Adrenal gland (tissue), 5 donors: ENCODE measurements around the gene GMDS.

Experiments
- POLR2A ChIP-seq, 2 donors: fragments of 450-650 bp; IDR thresholded peaks; one replicate each; pipeline ENCODE4 v1.6.1; 2017; ENCODE audit warnings: antibody characterized with exemption in 2 of 2, mild to moderate bottlenecking in 2 of 2, moderate library complexity in 1 of 2
- TF ChIP-seq, protein P1 (sequence below), 6 experiments: fragments of 450-650 bp in 4 of 6; fragments of 200-600 bp in 2 of 6; sonication (generic) in 1 of 6; IDR thresholded peaks; 1 replicate in 5 of 6; 2 replicates in 1 of 6; pipeline versions ENCODE4 v1.5.1 to v1.8.0; 2016 to 2021; ENCODE audit warnings: antibody characterized with exemption in 6 of 6, mild to moderate bottlenecking in 2 of 6, moderate library complexity in 1 of 6
- donor health status: DM: no; HTN: no; CAD: no.

DNA sequence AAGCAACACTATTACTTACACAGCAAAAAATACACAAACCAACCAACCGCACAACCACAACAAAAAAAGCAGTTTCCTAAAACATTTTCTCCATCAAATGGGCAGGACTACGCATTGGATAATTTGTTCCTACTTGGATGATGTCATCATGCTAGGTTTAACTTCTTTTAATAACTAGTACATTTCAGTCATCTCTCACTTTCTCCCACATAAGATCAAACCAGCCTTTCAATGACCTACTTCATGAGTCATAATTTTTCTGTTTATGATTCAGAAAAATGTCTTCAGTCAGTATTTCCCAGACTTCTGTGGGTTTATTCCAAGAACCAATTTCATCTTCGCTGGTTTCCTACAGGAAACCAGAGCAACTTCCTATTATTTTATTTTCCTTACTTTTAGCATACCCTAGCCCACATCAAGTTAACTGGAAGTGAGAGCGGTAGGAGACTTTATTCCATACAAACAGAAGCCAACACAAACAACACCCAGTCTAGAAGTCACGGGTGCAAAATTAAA is 134.2 kb downstream of the GMDS start:
- TF ChIP-seq, protein P1, sequence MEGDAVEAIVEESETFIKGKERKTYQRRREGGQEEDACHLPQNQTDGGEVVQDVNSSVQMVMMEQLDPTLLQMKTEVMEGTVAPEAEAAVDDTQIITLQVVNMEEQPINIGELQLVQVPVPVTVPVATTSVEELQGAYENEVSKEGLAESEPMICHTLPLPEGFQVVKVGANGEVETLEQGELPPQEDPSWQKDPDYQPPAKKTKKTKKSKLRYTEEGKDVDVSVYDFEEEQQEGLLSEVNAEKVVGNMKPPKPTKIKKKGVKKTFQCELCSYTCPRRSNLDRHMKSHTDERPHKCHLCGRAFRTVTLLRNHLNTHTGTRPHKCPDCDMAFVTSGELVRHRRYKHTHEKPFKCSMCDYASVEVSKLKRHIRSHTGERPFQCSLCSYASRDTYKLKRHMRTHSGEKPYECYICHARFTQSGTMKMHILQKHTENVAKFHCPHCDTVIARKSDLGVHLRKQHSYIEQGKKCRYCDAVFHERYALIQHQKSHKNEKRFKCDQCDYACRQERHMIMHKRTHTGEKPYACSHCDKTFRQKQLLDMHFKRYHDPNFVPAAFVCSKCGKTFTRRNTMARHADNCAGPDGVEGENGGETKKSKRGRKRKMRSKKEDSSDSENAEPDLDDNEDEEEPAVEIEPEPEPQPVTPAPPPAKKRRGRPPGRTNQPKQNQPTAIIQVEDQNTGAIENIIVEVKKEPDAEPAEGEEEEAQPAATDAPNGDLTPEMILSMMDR (IDR thresholded peaks at IDR 0.05), result no peak
- no peak for TF ChIP-seq POLR2A (IDR thresholded peaks at IDR 0.05)
